ENCODE data around the gene ROS1.
A peak's percentile ranks its signal among the peaks of the same experiment; 100 is the strongest.
"Not testable (repeated sequence)": the region's sequence is repeated elsewhere in the genome, so short reads cannot be mapped to it uniquely, and the experiment has no call there.

Gene ROS1

DNA sequence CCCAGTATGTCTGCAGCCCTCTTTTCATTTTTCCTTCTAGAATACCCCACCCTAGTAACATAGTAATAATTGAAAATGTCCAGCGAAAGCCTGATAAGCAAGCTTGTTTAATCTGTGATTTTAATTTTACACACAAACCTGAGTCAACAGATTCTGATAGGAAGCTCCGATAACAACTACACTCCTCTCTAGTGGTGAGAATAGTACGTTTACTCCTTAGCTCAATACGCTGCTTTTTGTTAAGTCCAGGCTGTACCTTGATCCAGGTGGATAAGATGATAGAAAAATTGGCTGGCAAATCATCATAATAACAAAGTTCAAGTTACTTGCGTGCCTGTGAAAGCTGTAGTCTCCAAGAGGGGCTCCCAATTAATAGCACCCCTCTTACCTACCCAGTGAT lies 31.3 kb upstream of the ROS1 start:
- FAIRE-seq (no peak), DNase-seq (ENCODE audit: insufficient read length) (no peak)
- TF ChIP-seq TAF1 (IDR thresholded peaks at IDR 0.05; ENCODE audit: borderline replicate concordance, low read depth, low read length) (no peak), POLR2AphosphoS5 (IDR thresholded peaks at IDR 0.05; ENCODE audit: low read depth, low read length) (no peak), POLR2A (IDR thresholded peaks at IDR 0.05; ENCODE audit: low read depth, low read length) (no peak)

- no peak for FAIRE-seq
- TF ChIP-seq POLR2A (IDR thresholded peaks at IDR 0.05; ENCODE audit: low read depth, low read length) (no peak), TAF1 (IDR thresholded peaks at IDR 0.05; ENCODE audit: borderline replicate concordance, low read depth, low read length) (no peak), POLR2AphosphoS5 (IDR thresholded peaks at IDR 0.05; ENCODE audit: low read depth, low read length) (no peak)
- DNase-seq (ENCODE audit: insufficient read length): no peak
Measured at GRCh38 chr6:117456250-117456649, 30.5 kb upstream of the ROS1 start.

DNA sequence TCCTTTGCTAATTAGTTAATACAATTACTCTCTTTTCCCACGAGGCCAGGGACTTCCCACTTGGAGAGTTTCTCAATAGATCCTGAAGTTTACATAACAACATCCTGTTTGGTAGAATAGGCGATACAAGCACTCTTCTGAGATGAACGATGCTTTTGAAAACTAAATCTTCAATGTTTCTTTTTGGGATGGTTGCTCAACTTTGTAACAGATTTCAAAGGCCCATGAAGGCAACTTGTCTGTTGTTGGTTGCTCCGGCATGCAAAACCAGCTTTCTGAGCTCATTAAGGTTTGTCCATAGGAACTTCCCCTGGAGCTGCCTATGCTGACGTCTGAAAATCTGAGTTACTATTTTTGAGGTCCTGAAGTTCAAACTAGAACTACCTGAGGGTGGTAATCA lies 25.9 kb upstream of the ROS1 start:
- no peak for DNase-seq (ENCODE audit: insufficient read length)
- FAIRE-seq: no peak
- TF ChIP-seq POLR2A (IDR thresholded peaks at IDR 0.05; ENCODE audit: low read depth, low read length) (no peak), POLR2AphosphoS5 (IDR thresholded peaks at IDR 0.05; ENCODE audit: low read depth, low read length) (no peak), TAF1 (IDR thresholded peaks at IDR 0.05; ENCODE audit: borderline replicate concordance, low read depth, low read length) (no peak)

GRCh38 chr6:117449549-117450439 lies 24.1 kb upstream of the ROS1 start:
- FAIRE-seq (peak; percentile 74), DNase-seq (ENCODE audit: insufficient read length) (no peak)
- TF ChIP-seq TAF1 (IDR thresholded peaks at IDR 0.05; ENCODE audit: borderline replicate concordance, low read depth, low read length): no peak
- no peak for TF ChIP-seq POLR2A (IDR thresholded peaks at IDR 0.05; ENCODE audit: low read depth, low read length)
- no peak for TF ChIP-seq POLR2AphosphoS5 (IDR thresholded peaks at IDR 0.05; ENCODE audit: low read depth, low read length)

DNA sequence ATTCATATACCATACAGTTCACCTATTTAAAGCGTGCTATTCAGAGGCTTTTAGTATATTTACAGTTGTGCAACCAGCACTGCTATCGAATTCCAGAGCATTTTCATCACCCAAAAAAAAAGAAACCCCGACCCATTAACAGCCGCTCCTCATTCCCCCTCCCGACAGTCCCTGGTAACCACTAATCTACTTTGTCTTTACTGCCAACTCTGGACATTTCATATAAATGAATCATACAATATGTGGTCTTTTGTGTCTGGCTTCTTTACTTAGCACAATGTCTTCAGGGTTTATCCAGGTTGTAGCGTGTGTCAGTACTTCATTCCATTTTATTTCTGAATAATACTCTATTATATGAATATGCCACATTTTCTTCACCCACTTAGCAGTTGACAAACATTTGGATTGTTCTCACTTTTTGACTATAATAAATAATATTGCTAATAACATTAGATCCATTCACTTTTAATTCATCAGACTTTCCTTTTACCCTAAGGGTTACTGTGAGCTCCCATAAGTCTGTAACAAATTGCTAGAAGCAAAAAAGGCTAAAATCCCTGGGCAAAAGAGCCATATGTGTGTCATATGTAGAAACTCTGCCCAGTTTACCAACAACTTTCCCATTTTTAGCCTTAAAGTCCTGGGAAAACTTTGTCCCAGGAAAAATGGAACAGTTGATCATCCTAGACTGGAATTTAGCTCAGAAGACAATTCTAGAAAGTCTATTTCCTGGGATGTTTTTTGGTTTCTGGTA lies 23.2 kb upstream of the ROS1 start:
- DNase-seq (ENCODE audit: insufficient read length) (no peak), FAIRE-seq (no peak)
- TF ChIP-seq POLR2A (IDR thresholded peaks at IDR 0.05; ENCODE audit: low read depth, low read length) (no peak), POLR2AphosphoS5 (IDR thresholded peaks at IDR 0.05; ENCODE audit: low read depth, low read length) (no peak), TAF1 (IDR thresholded peaks at IDR 0.05; ENCODE audit: borderline replicate concordance, low read depth, low read length) (no peak)

DNA sequence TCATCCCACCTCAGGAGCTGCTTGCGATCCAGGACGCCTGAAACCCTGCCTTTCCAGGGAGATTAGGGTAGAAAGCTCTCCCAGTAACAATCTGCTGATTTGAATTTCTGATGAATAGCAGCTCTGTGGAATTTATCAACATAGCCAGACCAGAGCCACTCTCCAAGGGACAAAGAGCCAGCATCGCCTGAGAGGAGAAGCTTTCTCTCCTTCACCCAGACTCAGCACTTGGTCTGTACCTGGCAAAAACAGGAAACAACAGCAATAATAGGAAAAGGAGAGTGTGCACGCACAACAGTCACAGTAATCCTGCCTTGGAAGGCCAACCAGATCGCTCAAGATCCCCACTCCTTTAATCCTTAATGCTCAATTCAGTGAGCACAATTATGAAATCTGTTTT lies 22.3 kb upstream of the ROS1 start:
- DNase-seq (ENCODE audit: insufficient read length): no peak
- FAIRE-seq: no peak
- TF ChIP-seq POLR2A (IDR thresholded peaks at IDR 0.05; ENCODE audit: low read depth, low read length) (no peak), TAF1 (IDR thresholded peaks at IDR 0.05; ENCODE audit: borderline replicate concordance, low read depth, low read length) (no peak), POLR2AphosphoS5 (IDR thresholded peaks at IDR 0.05; ENCODE audit: low read depth, low read length) (no peak)

DNA sequence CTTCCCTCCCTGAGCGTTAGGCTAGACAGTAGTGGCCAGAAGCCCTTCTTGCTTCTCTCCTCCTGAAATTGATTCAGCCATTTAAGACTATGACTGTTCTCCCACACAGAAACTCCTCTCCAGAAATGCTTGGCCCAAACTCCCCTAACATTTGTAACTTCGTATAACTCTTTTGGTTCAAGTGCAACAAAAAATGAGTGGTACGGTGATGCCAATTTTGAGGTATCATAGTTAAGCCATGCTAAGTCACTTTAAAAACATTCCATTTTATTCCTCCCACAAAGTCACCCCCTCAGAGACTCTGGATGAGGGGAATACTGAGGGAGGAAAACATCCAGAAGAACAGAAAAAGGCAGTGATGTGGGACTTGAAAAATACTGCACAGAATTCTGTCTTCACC lies 21.1 kb upstream of the ROS1 start:
- DNase-seq (ENCODE audit: insufficient read length) (no peak), FAIRE-seq (no peak)
- TF ChIP-seq POLR2AphosphoS5 (IDR thresholded peaks at IDR 0.05; ENCODE audit: low read depth, low read length) (no peak), POLR2A (IDR thresholded peaks at IDR 0.05; ENCODE audit: low read depth, low read length) (no peak), TAF1 (IDR thresholded peaks at IDR 0.05; ENCODE audit: borderline replicate concordance, low read depth, low read length) (no peak)

DNA sequence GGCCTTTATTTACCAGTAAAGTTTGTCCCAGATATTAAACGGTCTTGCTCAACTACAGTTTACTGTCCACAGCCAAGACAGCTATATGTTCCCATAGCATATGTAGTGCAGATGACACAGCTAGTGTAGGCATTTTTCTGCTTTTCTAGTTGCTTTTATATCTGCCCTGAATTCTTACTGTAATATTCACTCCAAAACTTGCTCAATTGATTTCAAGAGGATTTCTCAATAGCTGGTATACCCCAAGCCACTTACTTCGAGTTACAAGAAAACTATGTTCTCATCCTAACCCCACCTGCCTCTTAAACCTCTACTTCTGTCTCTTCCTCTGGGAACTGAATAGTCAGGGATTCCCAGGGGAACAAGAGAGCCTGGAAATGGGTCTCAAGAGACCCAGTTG lies 18.9 kb upstream of the ROS1 start:
- DNase-seq (ENCODE audit: insufficient read length) (no peak), FAIRE-seq (no peak)
- TF ChIP-seq POLR2A (IDR thresholded peaks at IDR 0.05; ENCODE audit: low read depth, low read length) (no peak), TAF1 (IDR thresholded peaks at IDR 0.05; ENCODE audit: borderline replicate concordance, low read depth, low read length) (no peak), POLR2AphosphoS5 (IDR thresholded peaks at IDR 0.05; ENCODE audit: low read depth, low read length) (no peak)

DNA sequence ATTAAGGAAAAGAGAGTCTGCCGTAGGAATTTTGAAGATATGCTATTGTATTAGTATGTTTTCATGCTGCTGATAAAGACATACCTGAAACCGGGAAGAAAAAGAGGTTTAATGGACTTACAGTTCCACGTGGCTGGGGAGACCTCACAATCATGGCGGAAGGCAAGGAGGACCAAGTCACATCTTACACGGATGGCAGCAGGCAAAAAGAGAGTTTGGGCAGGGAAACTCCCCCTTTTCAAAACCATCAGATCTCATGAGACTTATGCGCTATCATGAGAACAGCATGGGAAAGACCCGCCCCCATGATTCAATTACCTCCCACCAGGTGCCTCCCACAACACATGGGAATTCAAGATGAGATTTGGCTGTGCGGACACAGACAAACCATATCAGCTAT lies 16.6 kb upstream of the ROS1 start:
- DNase-seq (ENCODE audit: insufficient read length); FAIRE-seq: not testable (repeated sequence)

DNA sequence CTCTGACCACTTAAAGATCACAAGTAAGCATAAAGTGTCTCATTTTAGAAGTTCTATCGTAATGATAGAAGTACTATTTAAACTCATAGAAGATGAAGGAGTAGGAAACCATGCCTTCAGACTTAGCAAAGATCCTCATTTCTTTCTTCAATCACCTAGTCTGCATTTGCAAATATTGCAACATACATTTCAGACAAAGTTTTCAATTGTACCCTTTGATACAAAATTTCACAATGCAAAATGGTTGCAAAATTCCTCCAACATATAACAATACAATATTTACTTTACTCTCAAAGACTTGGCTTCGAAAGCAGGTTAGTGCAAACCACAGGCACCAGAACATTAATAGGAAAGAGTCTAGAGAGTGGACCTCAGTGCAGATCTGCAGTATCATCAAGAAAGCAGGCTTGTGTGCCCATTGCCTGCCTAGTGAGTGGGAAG lies 16.1 kb upstream of the ROS1 start:
- FAIRE-seq: no peak
- DNase-seq (ENCODE audit: insufficient read length): no peak
- TF ChIP-seq POLR2A (IDR thresholded peaks at IDR 0.05; ENCODE audit: low read depth, low read length) (no peak), TAF1 (IDR thresholded peaks at IDR 0.05; ENCODE audit: borderline replicate concordance, low read depth, low read length) (no peak), POLR2AphosphoS5 (IDR thresholded peaks at IDR 0.05; ENCODE audit: low read depth, low read length) (no peak)

- FAIRE-seq (no peak), DNase-seq (ENCODE audit: insufficient read length) (no peak)
- TF ChIP-seq POLR2A (IDR thresholded peaks at IDR 0.05; ENCODE audit: low read depth, low read length) (no peak), POLR2AphosphoS5 (IDR thresholded peaks at IDR 0.05; ENCODE audit: low read depth, low read length) (no peak), TAF1 (IDR thresholded peaks at IDR 0.05; ENCODE audit: borderline replicate concordance, low read depth, low read length) (no peak)
Measured at GRCh38 chr6:117440706-117441525, 15.2 kb upstream of the ROS1 start.

All from GM12892 (cell line).